CD4-positive, alpha-beta T cell treated with Interleukin-21 for 1 hour (primary cell): ENCODE results near the gene TXNDC12.

Experiments used
- DNase-seq: peaks from one replicate; pipeline ENCODE4 v3.0.0-alpha.2; 2020

TXNDC12 gene

DNA sequence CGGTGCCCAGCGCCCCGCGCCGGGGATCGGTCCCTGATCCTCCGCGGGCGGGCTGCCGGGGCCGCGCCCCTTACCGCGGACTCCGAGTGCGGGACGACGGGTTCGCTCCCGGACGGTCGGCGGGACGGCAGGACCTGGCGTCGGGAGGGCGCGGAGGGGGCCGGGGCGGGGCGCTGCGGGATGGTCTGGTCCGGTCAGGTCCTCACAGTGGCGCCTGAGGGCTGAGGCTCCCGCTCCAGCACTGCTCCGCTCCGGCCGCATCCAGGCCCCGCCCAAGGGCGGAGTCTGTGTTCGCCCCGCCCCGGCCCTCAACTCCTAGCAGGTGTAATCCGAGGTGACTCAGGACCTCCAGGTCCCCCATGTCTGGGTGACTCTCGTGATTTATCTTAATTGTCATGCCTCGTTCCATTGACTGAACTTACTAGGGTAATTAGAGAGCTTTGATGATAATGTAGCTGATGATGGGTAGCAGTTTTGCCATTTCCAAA, 64.5 kb downstream of the TXNDC12 start, which contains the start of gene RAB3B:
Gene RAB3B (minus strand): TSS at position 223 of the 488 bp plus-strand sequence. CDS start 13,583 bp downstream, outside the sequence.
- peak; percentile 70 for DNase-seq

DNA sequence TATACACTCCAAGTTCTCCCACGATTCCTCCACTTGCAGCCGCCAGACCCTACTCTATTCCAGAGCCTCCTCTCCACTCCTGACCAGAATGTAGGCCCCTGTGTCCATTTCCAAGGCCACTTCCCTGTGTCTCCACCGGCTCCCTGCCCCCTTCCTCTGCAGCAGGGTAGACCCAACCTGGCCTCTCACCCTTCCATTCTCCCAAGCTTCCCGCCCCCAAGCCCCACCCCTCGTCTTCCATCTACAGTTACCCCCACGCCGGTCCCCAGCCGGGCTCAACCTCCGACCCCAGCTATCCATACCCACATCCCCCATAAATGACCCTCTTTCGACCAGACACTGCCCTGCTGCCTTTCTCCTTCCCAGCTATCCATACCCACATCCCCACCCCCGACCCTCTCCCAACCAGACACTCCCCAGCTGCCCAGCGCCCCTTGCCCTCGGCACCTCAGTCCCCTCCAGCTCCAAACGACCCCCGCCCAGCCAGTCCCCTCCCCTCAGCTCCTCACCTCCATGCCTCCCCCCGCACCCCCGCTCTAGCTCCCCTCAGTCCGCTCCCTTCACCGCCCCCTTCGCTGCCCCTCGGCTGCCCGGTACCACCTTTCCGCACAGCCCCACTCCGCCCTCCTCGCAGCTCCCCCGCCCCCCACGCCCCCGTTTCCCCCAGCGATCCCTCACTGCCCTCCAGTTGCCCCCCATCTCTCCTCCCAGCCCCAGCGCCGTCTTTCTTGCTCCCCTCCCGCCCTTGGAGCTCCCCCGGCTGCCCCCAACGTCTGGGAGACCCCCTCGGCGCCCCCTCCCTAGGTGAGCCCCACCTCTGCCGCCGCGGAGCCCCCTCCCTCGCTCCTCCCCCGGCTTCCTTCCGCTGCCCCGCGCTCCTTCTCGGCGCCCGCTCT, 65.2 kb downstream of the TXNDC12 start:
- DNase-seq = no peak

GRCh38 chr1:51988254-51988653, 66.7 kb downstream of the TXNDC12 start:
- DNase-seq = no peak

- DNase-seq = no peak
These were observed 68.3 kb downstream of the TXNDC12 start for GRCh38 chr1:51986718-51987117.

GRCh38 chr1:51982161-51982560, 72.8 kb downstream of the TXNDC12 start:
- DNase-seq = no peak

DNA sequence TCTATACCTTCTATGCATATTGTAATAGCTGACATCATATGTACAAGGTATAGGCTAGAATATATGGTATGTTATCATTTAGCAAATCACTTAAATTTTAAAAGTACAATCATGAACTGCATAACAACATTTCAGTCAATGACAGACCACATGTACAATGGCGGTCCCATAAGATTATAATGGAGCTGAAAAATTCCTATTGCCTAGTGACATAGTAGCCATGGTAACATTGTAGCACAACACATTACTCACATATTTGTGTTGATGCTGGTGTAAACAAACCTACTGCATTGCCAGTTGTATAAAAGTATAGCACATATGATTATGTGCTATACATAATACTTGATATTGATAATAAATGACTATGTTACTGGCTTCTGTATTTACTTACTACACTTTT, 73.4 kb downstream of the TXNDC12 start:
- DNase-seq = no peak

DNA sequence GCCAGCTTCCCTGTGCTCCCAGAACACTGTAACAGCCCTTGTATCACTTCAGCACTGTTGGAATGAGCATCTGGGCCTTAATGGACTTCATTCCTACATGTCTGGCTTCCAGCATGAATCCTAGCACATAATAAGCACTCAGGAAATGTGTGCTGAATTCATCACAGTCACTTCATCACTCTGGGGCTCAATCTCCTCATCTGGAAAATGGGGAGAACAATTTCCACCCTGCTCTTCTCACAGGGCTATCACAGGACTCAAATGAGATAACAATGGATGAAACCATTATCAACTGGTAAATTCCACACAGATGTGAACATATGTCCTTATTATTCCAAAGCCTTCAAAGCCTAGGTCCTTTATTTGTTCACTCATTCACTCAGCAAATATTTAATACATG, 76.9 kb downstream of the TXNDC12 start:
- DNase-seq = no peak

DNA sequence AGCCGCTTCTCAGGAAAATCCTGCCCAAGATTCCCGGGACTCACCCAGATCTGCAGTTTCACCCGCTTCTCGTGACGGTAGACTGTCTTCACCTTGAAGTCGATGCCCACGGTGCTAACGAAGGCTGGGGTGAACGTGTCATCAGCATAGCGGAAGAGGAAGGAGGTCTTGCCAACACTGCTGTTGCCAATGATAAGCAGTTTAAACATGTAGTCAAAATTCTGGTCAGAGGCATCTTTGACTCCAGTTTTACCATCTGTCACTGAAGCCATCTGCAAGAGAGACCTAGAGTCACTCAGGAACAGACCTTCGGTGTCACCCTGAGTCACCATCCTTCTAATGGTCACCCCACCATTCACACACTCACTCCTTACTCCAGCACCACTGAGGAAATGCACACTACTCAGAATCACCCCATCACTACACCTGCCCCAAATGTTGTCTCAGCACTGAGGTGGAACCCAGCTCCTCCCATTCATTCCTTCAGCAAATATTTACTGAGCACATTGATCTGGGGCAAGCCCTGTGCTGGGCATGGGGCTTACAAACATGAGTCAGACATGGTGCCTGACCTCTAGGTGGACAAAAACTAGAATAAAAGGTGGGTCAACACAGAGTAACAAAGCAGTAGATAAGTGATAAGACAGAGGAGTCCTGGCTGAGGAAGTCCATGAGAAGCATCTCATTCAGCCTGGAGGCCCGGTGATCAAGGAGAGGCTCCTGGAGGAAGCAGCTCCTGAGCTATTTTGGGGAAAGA, 78.0 kb downstream of the TXNDC12 start:
- DNase-seq = no peak

- no peak for DNase-seq
These were observed 81.2 kb downstream of the TXNDC12 start for GRCh38 chr1:51973587-51974474.
